AG04449 (cell line): Measurements from ENCODE around the gene SH3GL1.

Experiments used
- CTCF ChIA-PET: fragments of 350-600 bp; formaldehyde crosslinking; extraction: SDS; loops from one replicate; lab custom pipeline; 2021; ENCODE audit warnings: antibody characterized with exemption; lab: Yijun Ruan, JAX
- POLR2A ChIA-PET: fragments of 400-600, 350-600 bp; formaldehyde crosslinking; extraction: SDS; loops from one replicate; lab custom pipeline; 2020; ENCODE audit warnings: antibody characterized with exemption, inconsistent platforms; lab: Yijun Ruan, JAX
- DNase-seq: peaks from one replicate; pipeline ENCODE4 v3.0.0-alpha.2; 2010; ENCODE audit warnings: low read depth, low spot score
- H3K4me3 ChIP-seq: 2 replicates; pipeline ENCODE4 v1.5.1; 2011; ENCODE audit warnings: low read depth, mild to moderate bottlenecking, control low read depth, low read length
- CTCF ChIP-seq: IDR thresholded peaks from one replicate; pipeline ENCODE4 v1.5.1; 2011; ENCODE audit warnings: mild to moderate bottlenecking, moderate library complexity, low read length, control low read depth, inconsistent platforms; ENCODE audit not compliant: insufficient read depth; ENCODE audit errors: missing control alignments

Gene SH3GL1

DNA sequence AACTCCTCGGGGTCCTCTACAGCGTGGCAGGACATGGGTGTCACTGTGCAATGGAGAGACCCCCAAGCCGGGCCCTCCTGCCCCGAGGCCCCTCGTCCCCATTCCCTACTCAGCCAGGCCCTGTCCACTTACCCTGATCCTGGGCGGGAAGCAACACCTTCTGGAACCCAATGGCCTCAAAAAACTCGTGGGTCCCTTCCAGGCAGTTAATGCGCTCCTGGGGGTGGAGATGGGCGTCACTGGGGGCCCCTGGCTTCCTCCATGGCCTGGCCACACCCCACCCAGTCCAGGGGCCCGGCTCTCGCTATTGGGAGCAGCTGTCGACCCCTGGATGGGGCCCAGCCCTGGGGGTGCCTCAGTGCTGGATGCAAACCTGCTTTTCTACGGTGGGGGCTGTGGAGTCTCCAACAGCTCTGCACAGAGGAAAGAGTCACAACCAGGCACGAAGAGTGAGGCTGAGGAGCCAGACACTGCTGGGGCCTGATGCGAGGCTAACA is 46.4 kb upstream of the SH3GL1 start:
- CTCF ChIA-PET: no interaction called here
- DNase-seq: no peak
- POLR2A ChIA-PET: interaction anchor here (0.7 kb wide), 1 partner anchor 10 kb away, joined by 4 read pairs; no protein-coding TSS in a partner anchor

GRCh38 chr19:4445963-4446703 is 45.8 kb upstream of the SH3GL1 start:
- ChIA-PET CTCF (interaction anchor here (1.3 kb wide), 1 partner anchor 9 kb away, joined by 4 read pairs; no protein-coding TSS in a partner anchor), POLR2A (interaction anchor here (2.7 kb wide), 1 partner anchor 7 kb away, joined by 7 read pairs; no protein-coding TSS in a partner anchor)
- H3K4me3 ChIP-seq: no peak overlapping the region
- TF ChIP-seq CTCF: no peak
- no peak for DNase-seq

More for the DNA sequence above, 46.4 kb upstream of the SH3GL1 start:
- H3K4me3 ChIP-seq: no peak overlapping the region
- no peak for TF ChIP-seq CTCF

DNA sequence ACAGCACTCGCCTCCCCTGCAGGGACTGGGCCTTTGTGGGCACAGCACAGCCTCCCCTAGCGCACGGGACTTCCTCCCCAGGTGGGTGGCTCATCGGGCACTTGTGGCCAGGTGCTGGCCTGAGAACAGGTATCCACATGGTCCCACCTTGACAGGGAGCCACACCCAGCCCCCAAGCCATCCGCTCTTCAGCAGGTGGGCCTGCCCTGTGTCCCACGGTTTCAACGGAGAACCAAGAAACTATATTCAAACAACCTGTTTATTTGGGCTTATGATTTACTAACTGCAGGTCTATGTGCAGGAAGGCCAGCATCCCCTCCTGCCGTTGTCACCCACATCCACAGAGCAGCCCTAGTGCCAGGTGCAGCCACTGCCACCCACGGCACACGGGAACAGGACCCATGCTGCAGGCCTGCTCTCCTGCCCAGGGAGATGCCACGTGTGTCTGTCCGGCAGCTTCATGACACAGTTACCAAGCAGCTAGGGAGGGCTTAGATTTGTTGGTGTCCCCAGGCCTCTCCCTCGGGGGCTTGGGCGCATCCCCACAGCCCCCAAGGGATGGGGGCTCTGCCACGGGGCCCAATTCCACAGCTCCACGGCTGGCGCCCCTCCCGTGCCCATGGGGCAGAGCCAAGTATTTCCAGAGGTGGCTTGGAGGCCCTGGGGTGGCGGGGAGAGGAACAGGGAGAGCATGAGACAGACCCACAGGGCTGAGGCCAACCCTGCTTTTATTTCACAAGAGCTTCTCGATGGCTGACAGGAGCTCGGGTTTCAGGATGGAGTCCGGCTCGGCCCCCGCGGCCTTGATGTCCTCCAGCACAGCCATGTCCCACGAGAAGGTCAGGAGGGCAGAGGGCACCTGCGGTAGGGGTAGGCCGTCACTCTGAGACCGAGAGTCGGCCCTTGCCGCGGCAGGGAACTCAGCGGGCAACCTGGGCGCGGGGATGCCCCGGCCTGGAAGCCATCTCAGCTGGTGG is 44.7 kb upstream of the SH3GL1 start:
- ChIA-PET POLR2A (interaction anchor here (2.7 kb wide), 1 partner anchor 8 kb away, joined by 7 read pairs; no protein-coding TSS in a partner anchor), CTCF (interaction anchor here (1.3 to 1.5 kb wide), 2 partner anchors 8 to 10 kb away, joined by 3 to 4 read pairs; no protein-coding TSS in a partner anchor)
- TF ChIP-seq CTCF: no peak
- no peak overlapping the region for H3K4me3 ChIP-seq
- no peak for DNase-seq

- POLR2A ChIA-PET: interaction anchor here (2.7 kb wide), 1 partner anchor 9 kb away, joined by 7 read pairs; no protein-coding TSS in a partner anchor
These were observed 43.8 kb upstream of the SH3GL1 start for GRCh38 chr19:4443966-4444764.

GRCh38 chr19:4443188-4443587 is 42.8 kb upstream of the SH3GL1 start:
- no peak for TF ChIP-seq CTCF
- CTCF ChIA-PET: interaction anchor here (1.4 to 1.5 kb wide), 2 partner anchors 10 to 43 kb away, joined by 3 to 4 read pairs; partner anchors contain the start of gene SH3GL1
- H3K4me3 ChIP-seq: no peak overlapping the region
- no peak for DNase-seq
- POLR2A ChIA-PET: interaction anchor here (2.7 kb wide), 1 partner anchor 10 kb away, joined by 7 read pairs; no protein-coding TSS in a partner anchor

More at GRCh38 chr19:4443966-4444764, 43.8 kb upstream of the SH3GL1 start:
- CTCF ChIA-PET: interaction anchor here (1.4 to 1.5 kb wide), 2 partner anchors 9 to 44 kb away, joined by 3 to 4 read pairs; partner anchors contain the start of gene SH3GL1
- no peak for DNase-seq
- no peak for TF ChIP-seq CTCF
- no peak overlapping the region for H3K4me3 ChIP-seq
